ENCODE results near the gene EXD1. TPM values are rescaled to one million over a fixed set of nuclear protein-coding genes. Genes with fewer than 3 reads are reported as not detected.

EXD1 gene
- total RNA-seq, 1 donor from 2014 or later: not detected

DNA sequence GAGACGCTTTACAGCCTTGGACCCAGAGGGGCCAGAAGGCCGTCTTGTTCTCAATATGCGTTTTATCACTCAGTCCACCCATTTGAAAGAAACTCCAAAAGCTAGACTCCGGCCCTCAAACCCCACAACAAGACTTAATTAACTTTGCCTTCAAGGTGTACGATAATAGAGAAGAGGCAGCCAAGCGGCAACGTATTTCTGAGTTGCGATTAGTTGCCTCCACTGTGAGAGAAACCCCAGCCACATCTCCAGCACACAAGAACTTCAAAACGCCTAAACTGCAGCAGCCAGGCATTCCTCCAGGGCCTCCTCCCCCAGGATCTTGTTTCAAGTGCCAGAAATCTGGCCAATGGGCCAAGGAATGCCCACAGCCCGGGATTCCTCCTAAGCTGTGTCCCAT, 97.1 kb downstream of the EXD1 start:
- intact Hi-C loops (cut with DNase I): no loop called here
- H3K4me3 ChIP-seq: no peak overlapping the region
- no peak for DNase-seq (ENCODE audit: extremely low spot score in 2 of 2)
- H3K27me3 ChIP-seq: no peaks in the 10 kb centered on the region
- no peaks in the 10 kb centered on the region for H3K9me3 ChIP-seq
- H3K27ac ChIP-seq: no peak overlapping the region
- no peaks in the 10 kb centered on the region for H3K36me3 ChIP-seq
- TF ChIP-seq POLR2AphosphoS5 (IDR thresholded peaks at IDR 0.05; ENCODE audit: insufficient read depth in 1 of 2, low read depth in 1 of 2): no peak
- no peak for TF ChIP-seq POLR2A (IDR thresholded peaks at IDR 0.05)
- no peak for TF ChIP-seq CTCF (IDR thresholded peaks at IDR 0.05)
- H3K4me1 ChIP-seq: no peaks in the 10 kb centered on the region

Other genes with a start within 250 kb of the EXD1 start
- 31.7 TPM for gene INO80, start 114.5 kb downstream of the EXD1 start, total RNA-seq
- 119 TPM for gene CHP1, start 511 bp upstream of the EXD1 start, total RNA-seq
- not detected for gene OIP5, start 101.8 kb upstream of the EXD1 start, total RNA-seq
- 16.9 TPM for gene NUSAP1, start 102.1 kb upstream of the EXD1 start, total RNA-seq
- gene NDUFAF1, start 171.7 kb upstream of the EXD1 start, total RNA-seq: 6.9 TPM
- 32.2 TPM for gene RTF1, start 186.3 kb upstream of the EXD1 start, total RNA-seq

Measured in vagina (tissue), 2 donors.